ENCODE measurements around the gene ADCY10. TPM values are rescaled to one million over a fixed set of nuclear protein-coding genes. Genes with fewer than 3 reads are reported as not detected.
"Not testable (repeated sequence)": the region's sequence is repeated elsewhere in the genome, so short reads cannot be mapped to it uniquely, and the experiment has no call there.

Gene ADCY10
- total RNA-seq, 6 experiments from 2014 or later = 0.43 to 5.8 (median 1.5) TPM

DNA sequence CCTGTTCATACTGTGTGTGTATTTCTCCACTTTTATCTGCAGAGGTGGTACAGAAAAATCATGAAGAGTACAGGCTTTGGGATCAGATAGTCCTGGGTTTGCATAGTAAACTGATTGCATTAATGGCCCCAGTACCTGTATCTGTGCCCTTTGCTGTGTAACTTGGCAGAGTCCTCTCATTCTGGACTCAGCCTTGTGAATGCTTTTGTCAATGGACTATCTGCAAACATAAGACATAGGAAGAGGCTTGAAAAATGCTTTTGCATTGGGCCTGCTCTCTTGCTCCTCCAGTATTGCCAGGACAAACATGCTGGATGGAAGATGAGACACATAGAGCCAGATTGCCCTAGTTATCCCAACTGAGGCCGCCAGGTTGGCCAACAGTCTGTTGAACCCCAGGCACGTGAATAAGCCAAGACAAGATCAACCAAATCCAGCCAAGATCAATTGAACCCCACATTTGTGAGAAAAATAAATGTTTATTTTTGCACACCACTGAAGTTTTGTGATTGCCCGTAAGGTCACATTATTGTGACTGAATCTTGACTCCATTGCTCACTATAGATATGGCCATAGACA, 37.2 kb downstream of the ADCY10 start:
- Histone ChIP-seq H3K9me3 (no peaks in the 10 kb centered on the region), H3K4me3 (no peak overlapping the region), H3K4me1 (peaks cover 0 to 6% (median 2%) of the 10 kb centered on the region in 4 donors), H3K36me3 (peaks cover 0 to 7% (median 0%) of the 10 kb centered on the region in 4 donors), H3K27ac (peak overlapping the region in 1 of 3 donors; percentile 68), H3K27me3 (no peaks in the 10 kb centered on the region)
- DNase-seq (peak in 2 of 3 donors; percentile 67 to 78), ATAC-seq (peak; percentile 96 to 98 (median 97))
- TF ChIP-seq, protein P1, sequence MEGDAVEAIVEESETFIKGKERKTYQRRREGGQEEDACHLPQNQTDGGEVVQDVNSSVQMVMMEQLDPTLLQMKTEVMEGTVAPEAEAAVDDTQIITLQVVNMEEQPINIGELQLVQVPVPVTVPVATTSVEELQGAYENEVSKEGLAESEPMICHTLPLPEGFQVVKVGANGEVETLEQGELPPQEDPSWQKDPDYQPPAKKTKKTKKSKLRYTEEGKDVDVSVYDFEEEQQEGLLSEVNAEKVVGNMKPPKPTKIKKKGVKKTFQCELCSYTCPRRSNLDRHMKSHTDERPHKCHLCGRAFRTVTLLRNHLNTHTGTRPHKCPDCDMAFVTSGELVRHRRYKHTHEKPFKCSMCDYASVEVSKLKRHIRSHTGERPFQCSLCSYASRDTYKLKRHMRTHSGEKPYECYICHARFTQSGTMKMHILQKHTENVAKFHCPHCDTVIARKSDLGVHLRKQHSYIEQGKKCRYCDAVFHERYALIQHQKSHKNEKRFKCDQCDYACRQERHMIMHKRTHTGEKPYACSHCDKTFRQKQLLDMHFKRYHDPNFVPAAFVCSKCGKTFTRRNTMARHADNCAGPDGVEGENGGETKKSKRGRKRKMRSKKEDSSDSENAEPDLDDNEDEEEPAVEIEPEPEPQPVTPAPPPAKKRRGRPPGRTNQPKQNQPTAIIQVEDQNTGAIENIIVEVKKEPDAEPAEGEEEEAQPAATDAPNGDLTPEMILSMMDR (IDR thresholded peaks at IDR 0.05) = no peak
- no peak for TF ChIP-seq POLR2A (IDR thresholded peaks at IDR 0.05)
- intact Hi-C loops (cut with DNase I) = no loop called here
- 58% methylated on average over 3 of the region's 3 CpGs for WGBS (ENCODE audit: insufficient coverage, low coverage, low lambda C conversion rate, missing lambda C conversion rate)

DNA sequence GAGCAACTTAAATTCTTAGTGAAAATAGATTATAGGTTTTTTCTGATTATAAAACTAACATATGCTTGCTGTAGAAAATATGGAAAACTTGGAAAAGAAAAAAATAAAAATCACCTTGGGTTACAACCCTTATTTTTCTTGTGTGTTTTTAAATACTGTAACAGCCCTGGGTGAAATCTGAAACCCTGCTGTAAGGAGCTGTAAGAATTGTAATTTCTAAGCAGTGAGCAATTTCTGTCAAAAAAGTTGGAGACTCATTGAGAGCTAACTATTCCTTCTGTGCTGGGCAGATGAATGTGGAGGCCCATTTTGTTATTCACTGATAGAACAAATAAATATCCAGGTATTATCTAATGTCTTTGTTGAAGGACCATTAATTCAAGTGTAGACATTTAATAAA, 42.6 kb downstream of the ADCY10 start:
- H3K27ac ChIP-seq = no peak overlapping the region
- no peaks in the 10 kb centered on the region for H3K9me3 ChIP-seq
- ATAC-seq (no peak), DNase-seq (no peak)
- no peaks in the 10 kb centered on the region for H3K27me3 ChIP-seq
- intact Hi-C loops (cut with DNase I) = no loop called here
- TF ChIP-seq POLR2A (IDR thresholded peaks at IDR 0.05) = no peak
- TF ChIP-seq, protein P1 (IDR thresholded peaks at IDR 0.05) = no peak
- H3K36me3 ChIP-seq = no peaks in the 10 kb centered on the region
- peaks cover 0 to 4% (median 1%) of the 10 kb centered on the region in 4 donors for H3K4me1 ChIP-seq
- no peak overlapping the region for H3K4me3 ChIP-seq

DNA sequence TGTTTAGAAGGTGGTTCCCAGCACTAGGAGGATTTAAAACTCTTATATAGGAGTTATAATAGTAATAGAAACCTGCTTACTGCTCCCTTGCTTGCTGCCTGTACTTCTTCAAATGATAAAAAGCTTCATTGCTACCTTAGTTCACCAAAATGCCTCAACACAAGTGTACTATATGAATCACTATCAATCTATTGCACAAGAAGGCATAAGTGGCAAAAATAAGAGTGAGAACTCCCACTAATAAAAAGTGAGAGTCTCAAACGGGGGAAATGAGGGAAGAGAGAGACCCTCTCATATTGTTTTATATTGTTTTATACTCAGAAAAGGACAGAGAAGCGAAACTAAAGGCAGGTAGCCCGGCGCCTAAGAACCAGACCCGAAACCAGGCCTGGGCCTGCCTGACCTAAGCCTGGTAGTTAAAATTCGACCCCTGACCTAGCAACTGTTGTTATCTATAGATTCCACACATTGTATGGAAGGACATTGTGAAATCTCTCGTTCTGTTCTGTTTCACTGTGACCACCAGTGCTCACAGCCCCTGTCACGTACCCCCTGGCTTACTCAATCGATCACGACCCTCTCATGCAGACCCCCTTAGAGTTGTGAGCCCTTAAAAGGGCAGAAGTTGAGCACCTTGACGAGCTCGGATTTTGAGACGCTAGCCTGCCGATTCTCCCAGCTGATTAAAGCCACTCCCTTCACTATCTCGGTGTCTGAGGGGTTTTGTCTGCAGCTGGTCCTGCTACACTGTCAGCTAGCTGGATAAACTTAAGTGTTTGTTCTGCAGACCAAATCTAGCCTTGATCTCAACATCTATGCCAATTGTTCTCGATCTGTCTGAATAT, 44.6 kb downstream of the ADCY10 start:
- H3K27me3 ChIP-seq; intact Hi-C loops (cut with DNase I); H3K36me3 ChIP-seq; H3K27ac ChIP-seq; DNase-seq; H3K4me1 ChIP-seq; H3K9me3 ChIP-seq; H3K4me3 ChIP-seq; ATAC-seq: not testable (repeated sequence)
- 57% methylated on average over 7 of the region's 16 CpGs for WGBS (ENCODE audit: insufficient coverage, low coverage, low lambda C conversion rate, missing lambda C conversion rate)

DNA sequence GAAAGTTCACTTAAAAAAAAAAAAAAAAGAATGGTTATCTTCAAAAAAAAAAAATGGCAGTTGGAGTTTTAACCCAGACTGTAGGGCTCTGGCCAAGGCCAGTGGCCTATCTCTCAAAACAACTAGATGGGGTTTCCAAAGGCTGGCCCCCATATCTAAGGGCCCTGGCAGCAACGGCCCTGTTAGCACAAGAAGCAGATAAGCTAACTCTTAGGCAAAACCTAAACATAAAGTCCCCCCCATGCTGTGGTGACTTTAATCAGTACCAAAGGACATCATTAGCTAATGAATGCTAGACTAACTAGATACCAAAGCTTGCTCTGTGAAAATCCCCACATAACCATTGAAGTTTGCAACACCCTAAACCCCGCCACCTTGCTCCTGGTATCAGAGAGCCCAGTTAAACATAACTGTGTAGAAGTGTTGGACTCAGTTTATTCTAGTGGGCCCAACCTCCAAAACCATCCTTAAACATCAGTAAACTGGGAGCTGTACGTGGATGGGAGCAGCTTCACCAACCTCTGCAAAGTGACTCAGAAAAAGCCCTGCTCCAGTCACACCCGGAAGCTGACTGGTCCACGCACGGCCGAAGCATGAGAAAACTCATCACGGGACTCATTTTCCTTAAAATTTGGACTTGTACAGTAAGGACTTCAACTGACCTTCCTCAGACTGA, 47.1 kb downstream of the ADCY10 start:
- 100% methylated on average over 4 of the region's 8 CpGs for WGBS (ENCODE audit: insufficient coverage, low coverage, low lambda C conversion rate, missing lambda C conversion rate)
- H3K27me3 ChIP-seq; H3K9me3 ChIP-seq; H3K36me3 ChIP-seq; intact Hi-C loops (cut with DNase I); DNase-seq; H3K27ac ChIP-seq; H3K4me1 ChIP-seq; H3K4me3 ChIP-seq; ATAC-seq: not testable (repeated sequence)

DNA sequence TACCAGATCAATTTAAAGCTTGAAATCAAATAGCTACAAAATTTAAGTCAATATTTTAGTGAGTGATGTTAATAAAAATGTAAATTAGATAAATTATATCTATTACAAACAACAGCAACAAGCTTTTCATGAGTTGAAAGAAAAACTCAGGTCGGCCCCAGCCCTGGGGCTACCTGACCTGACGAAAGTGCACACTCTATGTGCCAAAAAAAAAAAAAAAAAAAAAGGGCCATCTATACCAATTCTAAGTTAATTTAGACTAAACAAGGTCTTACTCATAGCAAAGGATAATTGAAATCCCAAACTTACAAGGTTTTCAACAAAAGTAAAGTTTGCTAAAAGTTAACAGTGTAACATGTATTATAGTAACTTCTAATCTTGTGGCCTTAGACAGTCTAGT, 47.6 kb downstream of the ADCY10 start:
- H3K9me3 ChIP-seq; H3K36me3 ChIP-seq; ATAC-seq; H3K27ac ChIP-seq; intact Hi-C loops (cut with DNase I); H3K27me3 ChIP-seq; DNase-seq; H3K4me1 ChIP-seq; H3K4me3 ChIP-seq: not testable (repeated sequence)
- 89% methylated on average over 2 of the region's 2 CpGs for WGBS (ENCODE audit: insufficient coverage, low coverage, low lambda C conversion rate, missing lambda C conversion rate)

DNA sequence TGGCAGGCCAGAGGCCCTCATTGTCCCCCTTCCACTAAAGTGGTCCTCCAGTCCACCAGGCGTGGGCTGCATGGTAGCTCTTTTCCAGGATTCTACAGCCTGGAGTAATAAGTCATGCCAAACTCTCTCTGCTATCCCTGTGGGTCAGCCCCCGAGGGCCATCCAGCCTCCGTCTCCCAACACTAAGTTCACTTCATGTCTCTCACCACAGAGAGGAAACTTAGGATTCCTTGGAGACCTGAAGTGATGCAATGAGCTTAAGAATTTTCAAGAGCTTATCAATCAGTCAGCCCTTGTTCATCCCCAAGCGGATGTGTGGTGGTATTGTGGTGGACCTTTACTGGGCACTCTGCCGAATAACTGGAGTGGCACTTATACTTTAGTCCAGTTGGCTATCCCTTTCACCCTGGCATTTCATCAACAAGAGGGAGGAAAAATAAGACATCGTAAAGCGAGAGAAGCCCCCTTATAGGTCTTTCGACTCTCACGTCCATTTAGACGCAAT, 48.1 kb downstream of the ADCY10 start:
- ATAC-seq; H3K27me3 ChIP-seq; H3K4me3 ChIP-seq; H3K4me1 ChIP-seq; intact Hi-C loops (cut with DNase I); H3K27ac ChIP-seq; H3K9me3 ChIP-seq; DNase-seq; H3K36me3 ChIP-seq: not testable (repeated sequence)
- 98% methylated on average over 8 of the region's 10 CpGs for WGBS (ENCODE audit: insufficient coverage, low coverage, low lambda C conversion rate, missing lambda C conversion rate)

DNA sequence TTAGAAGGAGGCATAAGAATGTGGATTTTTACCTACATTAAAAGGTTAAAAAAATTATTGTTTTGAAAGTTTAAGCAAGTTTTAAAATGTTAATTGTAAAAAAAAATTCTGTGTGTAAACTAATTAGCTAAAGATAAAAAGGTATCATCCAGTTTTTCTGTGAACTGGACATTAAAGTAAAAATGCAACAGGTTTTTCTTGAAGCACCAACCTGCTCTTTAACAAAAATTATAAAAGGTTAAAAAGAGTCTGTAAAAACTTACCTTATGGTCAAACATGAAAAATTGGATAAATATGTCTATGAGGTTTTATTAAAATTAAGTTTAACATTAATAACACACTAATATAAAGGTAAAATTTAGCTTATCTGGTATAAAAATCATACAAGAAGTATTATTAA, 48.7 kb downstream of the ADCY10 start:
- H3K4me3 ChIP-seq; DNase-seq; H3K27ac ChIP-seq; intact Hi-C loops (cut with DNase I); H3K36me3 ChIP-seq; H3K4me1 ChIP-seq; H3K9me3 ChIP-seq; ATAC-seq; H3K27me3 ChIP-seq: not testable (repeated sequence)

All from right lobe of liver (tissue), 6 donors.